ENCODE measurements around the gene TRIP4. TPM values are rescaled to one million over a fixed set of nuclear protein-coding genes. Genes with fewer than 3 reads are reported as not detected.

TRIP4 gene
- total and polyA plus RNA-seq, 2 experiments from 2014 or later: 13.9 to 30.6 TPM

GRCh38 chr15:64502551-64502950 lies 114.9 kb downstream of the TRIP4 start:
- Histone ChIP-seq H3K79me2 (peaks cover 79% of the 10 kb centered on the region), H4K20me1 (ENCODE audit: insufficient read depth, poor library complexity, severe bottlenecking) (peaks cover 6% of the 10 kb centered on the region), H3K4me1 (ENCODE audit: insufficient read depth) (peaks cover 12% of the 10 kb centered on the region)

GRCh38 chr15:64503197-64503596 lies 115.6 kb downstream of the TRIP4 start:
- no peak for DNase-seq (ENCODE audit: low spot score)
- H3K27me3 ChIP-seq: no peaks in the 10 kb centered on the region
- peaks cover 77% of the 10 kb centered on the region for H3K79me2 ChIP-seq
- peak overlapping the region; percentile 40 for H3K27ac ChIP-seq
- no peaks in the 10 kb centered on the region for H3K36me3 ChIP-seq (replicated peaks; ENCODE audit: insufficient read depth, low read depth)
- WGBS (ENCODE audit: low lambda C conversion rate, missing lambda C conversion rate): 39% methylated on average over 4 of the region's 4 CpGs
- H4K20me1 ChIP-seq (ENCODE audit: insufficient read depth, poor library complexity, severe bottlenecking): peaks cover 6% of the 10 kb centered on the region
- H3K4me3 ChIP-seq: no peak overlapping the region
- no peaks in the 10 kb centered on the region for H3K9me3 ChIP-seq (ENCODE audit: low read depth)
- no peak overlapping the region for H2AFZ ChIP-seq
- H3K4me2 ChIP-seq: peak overlapping the region; percentile 13
- TF ChIP-seq CTCF (IDR thresholded peaks at IDR 0.05; ENCODE audit: poor library complexity) (no peak), EZH2phosphoT487 (IDR thresholded peaks at IDR 0.05; ENCODE audit: low read depth, severe bottlenecking, unreplicated experiment) (no peak), EZH2 (IDR thresholded peaks at IDR 0.05; ENCODE audit: borderline replicate concordance) (no peak)
- H3K9me2 ChIP-seq (replicated peaks; ENCODE audit: insufficient read depth): no peaks in the 10 kb centered on the region
- H3K4me1 ChIP-seq (ENCODE audit: insufficient read depth): peaks cover 18% of the 10 kb centered on the region

More at GRCh38 chr15:64502551-64502950, 114.9 kb downstream of the TRIP4 start:
- H3K4me2 ChIP-seq: no peak overlapping the region
- H2AFZ ChIP-seq: no peak overlapping the region
- H3K27ac ChIP-seq: peak overlapping the region; percentile 40
- no peaks in the 10 kb centered on the region for H3K27me3 ChIP-seq
- no peaks in the 10 kb centered on the region for H3K9me3 ChIP-seq (ENCODE audit: low read depth)
- DNase-seq (ENCODE audit: low spot score): no peak
- TF ChIP-seq EZH2 (IDR thresholded peaks at IDR 0.05; ENCODE audit: borderline replicate concordance) (no peak), CTCF (IDR thresholded peaks at IDR 0.05; ENCODE audit: poor library complexity) (no peak), EZH2phosphoT487 (IDR thresholded peaks at IDR 0.05; ENCODE audit: low read depth, severe bottlenecking, unreplicated experiment) (no peak)
- WGBS (ENCODE audit: low lambda C conversion rate, missing lambda C conversion rate): 87% methylated on average over 3 of the region's 3 CpGs
- no peaks in the 10 kb centered on the region for H3K36me3 ChIP-seq (replicated peaks; ENCODE audit: insufficient read depth, low read depth)
- H3K4me3 ChIP-seq: no peak overlapping the region
- no peaks in the 10 kb centered on the region for H3K9me2 ChIP-seq (replicated peaks; ENCODE audit: insufficient read depth)

GRCh38 chr15:64503640-64504039 lies 116.0 kb downstream of the TRIP4 start:
- Histone ChIP-seq H3K27me3 (no peaks in the 10 kb centered on the region), H3K36me3 (replicated peaks; ENCODE audit: insufficient read depth, low read depth) (no peaks in the 10 kb centered on the region), H4K20me1 (ENCODE audit: insufficient read depth, poor library complexity, severe bottlenecking) (peaks cover 6% of the 10 kb centered on the region), H3K79me2 (peaks cover 75% of the 10 kb centered on the region), H3K4me2 (peak overlapping the region; percentile 13), H2AFZ (no peak overlapping the region), H3K4me3 (no peak overlapping the region), H3K9me3 (ENCODE audit: low read depth) (no peaks in the 10 kb centered on the region), H3K27ac (peak overlapping the region; percentile 40), H3K4me1 (ENCODE audit: insufficient read depth) (peaks cover 21% of the 10 kb centered on the region), H3K9me2 (replicated peaks; ENCODE audit: insufficient read depth) (no peaks in the 10 kb centered on the region)
- no peak for DNase-seq (ENCODE audit: low spot score)
- TF ChIP-seq EZH2phosphoT487 (IDR thresholded peaks at IDR 0.05; ENCODE audit: low read depth, severe bottlenecking, unreplicated experiment) (no peak), EZH2 (IDR thresholded peaks at IDR 0.05; ENCODE audit: borderline replicate concordance) (no peak), CTCF (IDR thresholded peaks at IDR 0.05; ENCODE audit: poor library complexity) (no peak)
- 28% methylated on average over 1 of the region's 1 CpG for WGBS (ENCODE audit: low lambda C conversion rate, missing lambda C conversion rate)

Small RNAs within 50 kb of the gene (small RNA-seq; reads per million reads assigned to genes)
- gene RF00019 (not detected), gene RF00554 (not detected)

Other genes starting within 250 kb of the TRIP4 start
- 4.3 and 7.7 TPM in 2 replicates for gene SNX22, start 236.1 kb upstream of the TRIP4 start, total RNA-seq
- gene SNX22, start 236.1 kb upstream of the TRIP4 start, polyA plus RNA-seq: 6.3 and 7.5 TPM in 2 replicates
- gene PPIB, start 224.8 kb upstream of the TRIP4 start, total RNA-seq: 799 and 814 TPM in 2 replicates
- 1,542 and 1,693 TPM in 2 replicates for gene PPIB, start 224.8 kb upstream of the TRIP4 start, polyA plus RNA-seq
- gene CSNK1G1, start 31.7 kb upstream of the TRIP4 start, total RNA-seq: 16.2 and 18.1 TPM in 2 replicates
- gene CSNK1G1, start 31.7 kb upstream of the TRIP4 start, polyA plus RNA-seq: 7.7 and 8.5 TPM in 2 replicates
- 19.2 and 21.2 TPM in 2 replicates for gene PCLAF, start 6.4 kb upstream of the TRIP4 start, total RNA-seq
- gene PCLAF, start 6.4 kb upstream of the TRIP4 start, polyA plus RNA-seq: 25.3 and 30.2 TPM in 2 replicates
- gene ZNF609, start 72.7 kb downstream of the TRIP4 start, total RNA-seq: 21.3 and 23.0 TPM in 2 replicates
- gene ZNF609, start 72.7 kb downstream of the TRIP4 start, polyA plus RNA-seq: 12.5 and 14.3 TPM in 2 replicates

Data from hepatocyte (in vitro differentiated cells).